Upper lobe of right lung (tissue), 1 donor: ENCODE results near the gene PPP2R2C. TPM values are rescaled to one million over a fixed set of nuclear protein-coding genes. Genes with fewer than 3 reads are reported as not detected.

Experiments used
- ATAC-seq: fragments of 200-7000 bp; cut with Tn5 transposase; one replicate; pipeline ENCODE4 v1.9.1; 2020; ENCODE audit warnings: mild to moderate bottlenecking, moderate library complexity
- DNase-seq: peaks from one replicate; pipeline ENCODE4 v3.0.0-alpha.2; 2020
- H3K27ac ChIP-seq: fragments of 200-600 bp; one replicate; pipeline ENCODE4 v1.8.0; 2022
- H3K27me3 ChIP-seq: fragments of 200-600 bp; one replicate; pipeline ENCODE4 v1.8.0; 2022; ENCODE audit warnings: mild to moderate bottlenecking
- H3K36me3 ChIP-seq: fragments of 200-600 bp; one replicate; pipeline ENCODE4 v1.8.0; 2022
- H3K4me1 ChIP-seq: fragments of 200-600 bp; one replicate; pipeline ENCODE4 v1.8.0; 2022
- H3K4me3 ChIP-seq: fragments of 200-600 bp; one replicate; pipeline ENCODE4 v1.8.0; 2022; ENCODE audit warnings: mild to moderate bottlenecking
- H3K9me3 ChIP-seq: fragments of 200-600 bp; one replicate; pipeline ENCODE4 v1.8.0; 2022
- CTCF ChIP-seq: fragments of 200-600 bp; IDR thresholded peaks from one replicate; pipeline ENCODE4 v1.8.0; 2022; ENCODE audit warnings: antibody characterized with exemption
- intact Hi-C: fragments of 100-400 bp; cut with DNase I; formaldehyde crosslinking; loops from one replicate; pipeline ENCODE4 v1.11.0; 2022
- total RNA-seq: library from RNA; stranded (reverse); fragmentation: NEBNext Ultra II Directional; extraction: Animal tissue kit (Norgen Biotek cat#: 25700); gene quantifications from one replicate; pipeline ENCODE4 v1.2.1, GENCODE V29; 2021
- donor health status: DM: no; HTN: yes; CAD: no; lungs with severe emphysema.

PPP2R2C gene
- total RNA-seq, 1 donor from 2014 or later = 0.09 TPM

- Histone ChIP-seq H3K27ac (peak overlapping the region; percentile 63), H3K27me3 (no peaks in the 10 kb centered on the region), H3K4me3 (no peak overlapping the region), H3K36me3 (peaks cover 10% of the 10 kb centered on the region), H3K9me3 (no peaks in the 10 kb centered on the region), H3K4me1 (peaks cover 63% of the 10 kb centered on the region)
- DNase-seq (no peak), ATAC-seq (peak; percentile 11)
- no peak for TF ChIP-seq CTCF
- intact Hi-C loops = no loop called here
Observed at GRCh38 chr4:6278801-6279197, 193.6 kb downstream of the PPP2R2C start.

- H3K4me1 ChIP-seq = peaks cover 69% of the 10 kb centered on the region
- intact Hi-C loops = no loop called here
- H3K4me3 ChIP-seq = no peak overlapping the region
- no peak for ATAC-seq
- H3K36me3 ChIP-seq = peaks cover 10% of the 10 kb centered on the region
- H3K27me3 ChIP-seq = no peaks in the 10 kb centered on the region
- peak overlapping the region; percentile 63 for H3K27ac ChIP-seq
- no peak for TF ChIP-seq CTCF
- H3K9me3 ChIP-seq = no peaks in the 10 kb centered on the region
- DNase-seq = no peak
Observed at GRCh38 chr4:6277935-6278800, 194.2 kb downstream of the PPP2R2C start.

- ATAC-seq = no peak
- no peaks in the 10 kb centered on the region for H3K9me3 ChIP-seq
- H3K27ac ChIP-seq = peak overlapping the region; percentile 63
- TF ChIP-seq CTCF = no peak
- H3K36me3 ChIP-seq = peaks cover 10% of the 10 kb centered on the region
- no peak for DNase-seq
- no peaks in the 10 kb centered on the region for H3K27me3 ChIP-seq
- no peak overlapping the region for H3K4me3 ChIP-seq
- H3K4me1 ChIP-seq = peaks cover 70% of the 10 kb centered on the region
- intact Hi-C loops = no loop called here
Observed at GRCh38 chr4:6277139-6277802, 195.1 kb downstream of the PPP2R2C start.

- H3K9me3 ChIP-seq = no peaks in the 10 kb centered on the region
- intact Hi-C loops = no loop called here
- H3K4me3 ChIP-seq = no peak overlapping the region
- peaks cover 72% of the 10 kb centered on the region for H3K4me1 ChIP-seq
- H3K36me3 ChIP-seq = peaks cover 10% of the 10 kb centered on the region
- no peak for TF ChIP-seq CTCF
- H3K27me3 ChIP-seq = no peaks in the 10 kb centered on the region
- no peak for DNase-seq
- peak overlapping the region; percentile 63 for H3K27ac ChIP-seq
- ATAC-seq = no peak
Observed at GRCh38 chr4:6275898-6276806, 196.3 kb downstream of the PPP2R2C start.

- intact Hi-C loops = no loop called here
Observed at GRCh38 chr4:6275351-6275750, 197.1 kb downstream of the PPP2R2C start.

More at GRCh38 chr4:6275351-6275750, 197.1 kb downstream of the PPP2R2C start:
- DNase-seq (no peak), ATAC-seq (no peak)
- peaks cover 72% of the 10 kb centered on the region for H3K4me1 ChIP-seq
- H3K36me3 ChIP-seq = peaks cover 10% of the 10 kb centered on the region
- H3K27me3 ChIP-seq = no peaks in the 10 kb centered on the region
- no peak overlapping the region for H3K27ac ChIP-seq
- no peak for TF ChIP-seq CTCF
- no peak overlapping the region for H3K4me3 ChIP-seq
- no peaks in the 10 kb centered on the region for H3K9me3 ChIP-seq
